ENCODE data around the gene BUB3.

DNA sequence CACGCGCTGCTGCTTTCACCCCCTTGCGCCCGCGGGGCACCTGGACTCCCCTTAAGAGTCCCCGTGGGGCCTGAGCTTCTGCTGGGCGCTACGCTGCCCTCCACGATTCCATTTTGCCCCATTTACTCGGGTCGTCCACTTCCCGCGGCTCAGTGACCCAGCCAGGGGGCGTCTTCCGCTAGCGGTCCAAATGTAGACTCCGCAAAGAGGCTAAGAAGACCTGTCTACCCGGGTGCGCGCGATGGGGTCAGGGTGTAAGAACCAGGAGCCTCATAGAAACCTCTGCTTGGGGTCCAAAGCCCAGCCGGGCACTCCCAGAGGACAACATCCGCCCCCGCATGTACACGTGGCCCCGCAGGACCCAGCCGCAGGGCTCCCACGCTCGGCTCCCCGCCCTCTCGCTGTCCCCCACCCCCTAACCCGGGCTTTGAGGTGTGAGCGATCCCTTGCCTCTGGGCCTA is 11.5 kb upstream of the BUB3 start:
- TF ChIP-seq POLR2A (IDR thresholded peaks at IDR 0.05) (no peak), CTCF (IDR thresholded peaks at IDR 0.05) (no peak)

Data from thyroid gland (tissue), 4 donors.